Motor neuron (in vitro differentiated cells): ENCODE data around the gene ABHD11. TPM values are rescaled to one million over a fixed set of nuclear protein-coding genes. Genes with fewer than 3 reads are reported as not detected.
A peak's percentile ranks its signal among the peaks of the same experiment; 100 is the strongest.
"Not testable (repeated sequence)": the region's sequence is repeated elsewhere in the genome, so short reads cannot be mapped to it uniquely, and the experiment has no call there.

Source experiments
- ATAC-seq, 8 experiments: fragments of 200-7000 bp; cut with Tn5 transposase; replicated peaks in 6 of 8; 2 replicates each; pipeline ENCODE4 v1.8.0; 2021; ENCODE audit warnings: mild to moderate bottlenecking in 8 of 8, moderate library complexity in 8 of 8
- H3K27ac ChIP-seq, 2 donors: fragments of 250-450 bp; sonication (Bioruptor Pico); 2 replicates each; pipeline ENCODE4 v1.9.0; 2021; ENCODE audit warnings: antibody characterized with exemption in 2 of 2, mild to moderate bottlenecking in 2 of 2, moderate library complexity in 1 of 2
- H3K4me1 ChIP-seq, 2 donors: fragments of 250-450 bp; sonication (Bioruptor Pico); replicated peaks in 1 of 2; 2 replicates each; pipeline ENCODE4 v1.6.1; 2021; ENCODE audit warnings: antibody characterized with exemption in 2 of 2, mild to moderate bottlenecking in 2 of 2, moderate library complexity in 1 of 2
- H3K4me3 ChIP-seq, 5 donors: fragments of 250-450 bp; sonication (Bioruptor Pico); 2 replicates each; pipeline ENCODE4 v1.9.0; 2021; ENCODE audit warnings: antibody characterized with exemption in 5 of 5, mild to moderate bottlenecking in 5 of 5, moderate library complexity in 4 of 5
- WGBS, 10 experiments: fragments of 450-650 bp; shearing (Covaris generic); methylation state at CpG; one replicate each; pipeline ENCODE4 v1.0.0; 2022; 5-methylcytosine and 5-hydroxymethylcytosine counted together
- in situ Hi-C, 9 experiments: fragments of 400-800 bp; cut with MboI; loops; one replicate each; pipeline ENCODE4 v1.15.0; 2021; ENCODE audit warnings: low sequenced_read_pairs in 9 of 9, low pct_unique_long_range_greater_than_20kb in 2 of 9; ENCODE audit not compliant: unreplicated experiment in 9 of 9
- total RNA-seq, 8 experiments: library from RNA; unstranded; fragments of 300-600 nt; gene quantifications; 2 replicates each; pipeline versions ENCODE4 v1.2.3 to v1.2.4, GENCODE V29; 2022

The ABHD11 gene
- total RNA-seq, result 10 to 100 TPM in 6 of 8 experiments, 1 to 10 TPM in 2; 6.4 to 22.0 (median 13.3) TPM

GRCh38 chr7:73738612-73739386, at the start of gene ABHD11:
ABHD11 (minus strand) TSS chr7:73738802; CDS start chr7:73738770, 32 bp downstream.
- H3K4me1 ChIP-seq, result peaks cover 22 to 29% of the 10 kb centered on the region in 2 donors
- WGBS, 10 experiments, result 0% methylated on average over 1 to 3 of the region's 84 CpGs; no CpG with 5 or more reads in 8 of the 10 experiments
- H3K27ac ChIP-seq, result peak within 1 kb of the TSS; percentile 70 to 78
- in situ Hi-C loops, result loop anchor here in 1 of 9 experiments (10.0 kb wide), 1 partner anchor 134 kb away; no protein-coding TSS in a partner anchor
- H3K4me3 ChIP-seq, result peak within 1 kb of the TSS; percentile 54 to 66 (median 62)
- ATAC-seq, result peak; percentile 71 to 90 (median 84)

DNA sequence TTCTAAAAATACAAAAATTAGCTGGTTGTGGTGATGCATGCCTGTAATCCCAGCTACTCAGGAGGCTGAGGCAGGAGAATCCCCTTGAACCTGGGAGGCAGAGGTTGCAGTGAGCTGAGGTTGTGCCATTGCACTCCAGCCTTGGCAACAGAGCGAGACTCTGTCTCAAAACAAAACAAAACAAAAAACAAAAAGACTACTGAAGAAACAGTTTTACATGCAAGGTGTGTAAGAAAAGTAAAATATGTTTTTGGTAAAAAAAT, 49.1 kb upstream of the ABHD11 start:
- WGBS, 10 experiments, result 50 to 100% (median 69%) methylated on average over 1 of the region's 1 CpG; no CpG with 5 or more reads in 2 of the 10 experiments
- ATAC-seq, in situ Hi-C loops, H3K4me3 ChIP-seq, H3K4me1 ChIP-seq, H3K27ac ChIP-seq: not testable (repeated sequence)

GRCh38 chr7:73786588-73786987, 48.0 kb upstream of the ABHD11 start:
- ATAC-seq, result no peak
- 11 to 100% (median 75%) methylated on average over 1 of the region's 1 CpG; no CpG with 5 or more reads in 1 of the 10 experiments for WGBS, 10 experiments
- in situ Hi-C loops, result no loop called here
- H3K27ac ChIP-seq, result no peak overlapping the region
- no peak overlapping the region for H3K4me3 ChIP-seq
- no peaks in the 10 kb centered on the region for H3K4me1 ChIP-seq

GRCh38 chr7:73779517-73779916, 40.9 kb upstream of the ABHD11 start:
- WGBS, 10 experiments, result 60 to 100% (median 85%) methylated on average over 1 of the region's 1 CpG; no CpG with 5 or more reads in 2 of the 10 experiments
- Histone ChIP-seq H3K4me1 (no peaks in the 10 kb centered on the region), H3K4me3 (no peak overlapping the region), H3K27ac (no peak overlapping the region)
- ATAC-seq, result no peak
- in situ Hi-C loops, result no loop called here

DNA sequence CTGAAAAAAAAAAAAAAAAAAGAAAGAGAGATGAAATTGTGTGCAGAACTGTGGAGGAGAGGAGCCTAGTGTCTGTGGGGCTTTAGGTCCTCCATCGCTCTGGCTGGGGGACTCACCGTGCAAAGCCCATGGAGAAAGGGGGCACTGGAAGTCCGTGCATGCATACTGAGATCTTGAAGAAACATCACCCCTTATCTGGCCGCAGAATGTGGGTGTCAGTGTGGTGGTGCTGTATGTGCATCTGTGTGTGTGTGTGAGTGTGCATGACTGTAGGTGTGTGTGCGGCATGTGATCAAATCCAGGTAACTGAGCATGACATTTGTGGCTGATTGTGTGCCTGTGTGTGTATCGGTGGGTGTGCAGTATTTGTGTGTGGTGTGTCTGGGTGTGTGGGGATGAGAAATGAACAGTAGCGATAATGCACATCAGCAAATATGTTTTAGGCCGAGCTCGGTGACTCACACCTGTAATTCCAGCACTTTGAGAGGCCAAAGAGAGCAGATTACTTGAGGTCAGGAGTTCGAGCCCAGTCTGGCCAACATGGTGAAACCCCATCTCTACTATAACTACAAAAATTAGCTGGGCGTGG, 40.3 kb upstream of the ABHD11 start:
- H3K4me3 ChIP-seq, result no peak overlapping the region
- H3K4me1 ChIP-seq, result no peaks in the 10 kb centered on the region
- 75 to 100% (median 91%) methylated on average over 1 to 8 of the region's 11 CpGs; no CpG with 5 or more reads in 3 of the 10 experiments for WGBS, 10 experiments
- no peak for ATAC-seq
- in situ Hi-C loops, result no loop called here
- H3K27ac ChIP-seq, result no peak overlapping the region

DNA sequence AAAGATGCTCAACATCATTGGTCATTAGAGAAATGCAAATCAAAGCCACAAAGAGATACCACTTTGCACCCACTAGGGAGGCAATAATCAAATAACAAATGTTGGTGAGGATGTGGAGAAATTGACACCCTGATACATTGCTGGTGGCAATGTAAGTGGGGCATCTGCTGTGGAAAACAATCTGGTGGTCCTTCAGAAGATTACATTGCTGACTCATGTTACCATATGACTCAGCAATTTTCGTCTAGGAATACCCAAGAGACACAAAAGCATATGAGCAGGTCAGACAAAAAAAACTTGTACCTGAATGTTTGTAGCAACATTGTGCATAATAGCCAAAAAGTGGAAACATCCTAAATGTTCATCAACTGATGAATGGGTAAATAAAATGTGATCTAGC, 36.3 kb upstream of the ABHD11 start:
- in situ Hi-C loops, result no loop called here
- WGBS, 10 experiments, result 0 to 100% (median 11%) methylated on average over 1 of the region's 1 CpG; no CpG with 5 or more reads in 3 of the 10 experiments
- no peak for ATAC-seq
- no peak overlapping the region for H3K27ac ChIP-seq
- H3K4me3 ChIP-seq, result no peak overlapping the region
- H3K4me1 ChIP-seq, result peaks cover 0 to 3% of the 10 kb centered on the region in 2 donors

DNA sequence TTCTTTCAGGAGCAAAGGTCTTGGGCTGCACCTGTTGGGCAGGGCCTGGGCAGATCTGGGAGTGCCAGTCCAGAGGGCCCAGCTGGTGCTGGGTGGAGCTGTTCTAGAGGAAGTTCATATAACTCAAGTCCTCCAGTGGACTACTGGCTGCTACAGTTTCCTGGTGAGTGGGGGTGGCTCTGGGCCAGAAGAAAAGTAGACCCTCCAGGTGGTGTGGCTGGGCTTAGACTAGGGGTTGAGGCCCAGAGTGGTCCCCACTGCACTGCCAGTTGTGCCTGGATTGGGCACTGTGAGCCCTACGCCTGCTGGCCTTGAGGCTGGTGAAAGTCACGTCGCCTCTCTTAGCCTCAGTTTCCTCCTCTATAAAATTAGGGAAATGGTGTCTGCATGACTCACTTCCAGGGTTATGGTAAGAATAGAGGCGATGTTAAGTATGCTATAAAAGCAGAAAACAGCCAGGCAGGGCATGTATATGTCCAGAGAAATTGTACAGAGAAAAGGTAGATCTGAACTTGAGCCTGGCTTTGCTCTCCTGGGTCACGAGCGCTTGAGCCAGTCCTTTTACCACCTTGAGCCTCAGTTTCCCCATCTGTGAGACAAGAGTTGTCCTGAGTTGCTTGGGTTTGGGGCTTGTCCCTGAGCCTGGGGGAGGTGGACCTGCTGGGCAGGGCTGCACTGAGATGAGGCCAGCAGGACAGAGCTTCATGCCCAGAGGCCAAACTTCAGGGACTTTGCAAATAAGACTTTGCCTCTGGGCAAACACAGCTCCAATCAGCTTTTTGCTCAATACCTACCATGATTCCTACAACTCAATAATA, 35.3 kb upstream of the ABHD11 start:
- Histone ChIP-seq H3K27ac (no peak overlapping the region), H3K4me3 (no peak overlapping the region), H3K4me1 (peaks cover 0 to 3% of the 10 kb centered on the region in 2 donors)
- in situ Hi-C loops, result no loop called here
- 70 to 100% (median 94%) methylated on average over 1 to 6 of the region's 6 CpGs; no CpG with 5 or more reads in 3 of the 10 experiments for WGBS, 10 experiments
- peak in 1 of 8 experiments; percentile 49 for ATAC-seq

- ATAC-seq, result peak in 4 of 8 experiments; percentile 28 to 42 (median 38)
- in situ Hi-C loops, result no loop called here
- WGBS, 10 experiments, result 33 to 96% (median 67%) methylated on average over 3 to 12 of the region's 17 CpGs; no CpG with 5 or more reads in 5 of the 10 experiments
- peaks cover 0 to 3% of the 10 kb centered on the region in 2 donors for H3K4me1 ChIP-seq
- H3K27ac ChIP-seq, result no peak overlapping the region
- peak overlapping the region; percentile 25 to 42 (median 32) for H3K4me3 ChIP-seq
Observed at GRCh38 chr7:73770860-73771670, 32.5 kb upstream of the ABHD11 start.

DNA sequence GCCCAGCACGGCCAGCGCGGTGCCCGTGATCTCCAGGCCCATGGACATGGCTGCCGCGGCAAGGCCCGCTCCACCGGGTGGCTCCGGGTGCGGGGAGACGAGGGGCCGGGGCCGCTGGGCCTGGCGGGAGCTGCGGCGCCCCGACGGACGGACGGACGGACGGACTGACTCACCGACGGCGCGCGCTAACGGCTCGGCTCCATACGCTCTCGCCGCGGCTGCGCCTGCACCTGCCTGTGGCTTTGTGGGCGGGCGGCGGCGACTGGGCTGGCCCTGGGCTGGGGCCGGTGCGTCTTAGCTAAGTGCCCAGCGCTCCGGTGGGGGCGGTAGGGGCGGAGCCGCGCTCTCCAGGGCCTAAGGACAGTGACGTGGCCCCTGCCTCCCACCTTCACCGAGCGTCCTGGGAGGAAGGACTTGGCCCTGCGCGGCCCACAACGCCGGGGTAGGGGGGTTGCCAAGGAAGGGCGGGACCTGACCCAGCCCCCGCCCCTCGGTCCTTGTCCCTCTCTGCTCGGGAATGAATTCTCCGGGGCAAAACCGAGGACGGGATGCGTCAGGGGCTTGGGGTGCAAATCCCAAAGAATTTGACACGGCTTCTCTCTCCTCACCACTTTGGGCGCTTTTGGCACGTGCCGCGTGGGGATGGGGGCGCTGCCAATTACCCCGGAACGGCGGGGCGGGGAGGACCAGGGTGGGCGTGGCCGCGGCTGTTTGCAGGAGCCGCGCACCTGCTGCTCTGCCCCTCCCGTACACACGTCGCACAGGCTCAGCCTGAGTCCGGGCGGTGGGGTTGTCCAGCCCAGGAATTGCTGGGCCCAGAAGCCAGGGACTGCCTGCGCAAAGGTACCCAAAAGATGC, 31.6 kb upstream of the ABHD11 start, which contains the start of gene CLDN3:
CLDN3 (minus strand) TSS at position 269 of the 858 bp plus-strand sequence; CDS start at position 48, 221 bp downstream.
- peak; percentile 18 to 95 (median 94) for ATAC-seq
- Histone ChIP-seq H3K4me3 (peak within 1 kb of the TSS; percentile 25 to 42 (median 32)), H3K27ac (peak within 1 kb of the TSS in 1 of 2 donors; percentile 57), H3K4me1 (peaks cover 0 to 3% of the 10 kb centered on the region in 2 donors)
- 0% methylated on average over 1 to 3 of the region's 82 CpGs; no CpG with 5 or more reads in 8 of the 10 experiments for WGBS, 10 experiments
- in situ Hi-C loops, result no loop called here

DNA sequence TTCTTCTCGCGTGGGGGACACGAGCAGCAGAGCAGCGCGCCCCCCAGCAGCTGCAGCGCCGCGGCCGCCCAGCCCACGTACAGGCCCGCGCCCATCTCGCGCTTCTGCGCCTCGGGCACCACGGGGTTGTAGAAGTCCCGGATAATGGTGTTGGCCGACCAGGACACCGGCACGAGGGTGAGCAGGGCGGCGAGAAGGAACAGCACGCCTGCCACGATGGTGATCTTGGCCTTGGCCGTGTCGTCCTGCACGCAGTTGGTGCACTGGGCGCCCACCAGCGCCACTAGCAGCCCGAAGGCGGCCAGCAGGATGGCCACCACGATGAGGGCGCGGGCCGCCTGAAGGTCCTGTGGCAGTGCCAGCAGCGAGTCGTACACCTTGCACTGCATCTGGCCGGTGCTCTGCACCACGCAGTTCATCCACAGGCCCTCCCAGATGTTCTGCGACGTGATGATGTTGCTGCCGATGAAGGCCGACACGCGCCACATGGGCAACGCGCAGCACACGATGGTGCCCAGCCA, 30.9 kb upstream of the ABHD11 start:
- Histone ChIP-seq H3K4me1 (peaks cover 0 to 3% of the 10 kb centered on the region in 2 donors), H3K27ac (peak overlapping the region in 1 of 2 donors; percentile 57), H3K4me3 (peak overlapping the region; percentile 25 to 42 (median 32))
- peak in 1 of 8 experiments; percentile 6 for ATAC-seq
- 83 to 87% methylated on average over 4 to 9 of the region's 49 CpGs; no CpG with 5 or more reads in 8 of the 10 experiments for WGBS, 10 experiments
- in situ Hi-C loops, result no loop called here
